ENCODE results near the gene RAD51B. TPM values are rescaled to one million over a fixed set of nuclear protein-coding genes. Genes with fewer than 3 reads are reported as not detected.
A peak's percentile ranks its signal among the peaks of the same experiment; 100 is the strongest.

The RAD51B gene
- total and polyA plus RNA-seq, 8 donors, result 1.8 to 30.7 (median 15.3) TPM

DNA sequence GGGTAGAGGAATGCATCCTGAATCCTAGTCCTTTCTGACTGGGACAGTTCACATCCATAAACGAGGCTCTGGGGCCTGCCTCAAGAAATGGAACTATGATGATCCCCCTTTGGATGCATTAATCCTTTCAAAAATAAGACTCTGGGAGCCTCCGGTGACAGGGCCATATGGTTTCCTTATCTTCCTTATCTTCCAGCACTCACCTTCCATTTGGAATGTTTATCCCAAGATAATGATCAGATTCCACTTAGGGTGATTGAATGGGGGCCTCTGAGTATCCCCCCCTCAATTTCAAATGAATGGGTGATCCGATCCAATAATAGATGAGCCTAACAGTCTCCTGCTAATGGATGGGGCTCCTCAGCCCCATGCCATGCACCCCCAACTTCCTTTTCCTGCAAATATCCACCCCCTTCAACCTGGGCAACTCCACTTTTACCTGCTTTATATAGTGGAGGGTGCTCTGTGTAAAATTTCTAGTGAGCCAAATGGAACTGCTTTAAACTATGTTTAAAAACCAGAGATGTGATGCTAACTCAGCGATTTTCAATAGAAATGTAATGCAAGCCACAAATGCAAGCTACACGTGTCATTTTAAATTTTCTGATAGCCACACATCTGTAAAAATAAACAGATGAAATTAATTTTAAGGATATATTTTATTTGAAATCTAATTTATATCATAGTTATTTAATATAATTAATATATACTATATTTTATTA, 815.5 kb downstream of the RAD51B start:
- WGBS, 5 donors, result 82 to 93% (median 87%) methylated on average over 5 of the region's 5 CpGs
- peak overlapping the region in 2 of 5 donors; percentile 87 to 88 for H3K27ac ChIP-seq

DNA sequence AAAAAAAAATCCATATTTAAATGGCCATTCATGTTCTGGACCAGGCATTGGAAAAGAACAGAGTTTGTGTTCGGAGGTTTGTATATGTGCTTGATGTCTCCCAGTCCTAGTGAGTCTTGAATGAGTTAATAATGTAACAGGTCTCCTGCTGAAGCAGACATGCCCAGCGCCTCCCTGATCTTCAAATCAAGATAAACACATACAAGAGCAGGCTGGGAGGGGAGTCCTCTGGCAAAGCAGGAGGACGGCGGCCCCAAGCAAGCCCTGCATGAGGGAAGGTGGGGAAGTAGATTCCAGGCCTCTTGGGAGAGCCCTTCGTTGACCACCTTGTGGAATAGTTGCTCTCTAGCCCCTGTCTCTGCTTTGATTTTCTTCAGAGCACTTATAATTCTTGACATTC, 817.0 kb downstream of the RAD51B start:
- intact Hi-C loops (cut with DNase I; ENCODE audit: low total_unique reads), result no loop called here
- DNase-seq, result no peak
- WGBS, 5 donors, result 65 to 84% (median 74%) methylated on average over 5 of the region's 5 CpGs
- H3K27ac ChIP-seq, result peak overlapping the region in 4 of 5 donors; percentile 70 to 82 (median 81)
- no peaks in the 10 kb centered on the region for H3K36me3 ChIP-seq
- no peaks in the 10 kb centered on the region for H3K27me3 ChIP-seq
- H3K4me3 ChIP-seq, result no peak overlapping the region
- TF ChIP-seq, protein P1, sequence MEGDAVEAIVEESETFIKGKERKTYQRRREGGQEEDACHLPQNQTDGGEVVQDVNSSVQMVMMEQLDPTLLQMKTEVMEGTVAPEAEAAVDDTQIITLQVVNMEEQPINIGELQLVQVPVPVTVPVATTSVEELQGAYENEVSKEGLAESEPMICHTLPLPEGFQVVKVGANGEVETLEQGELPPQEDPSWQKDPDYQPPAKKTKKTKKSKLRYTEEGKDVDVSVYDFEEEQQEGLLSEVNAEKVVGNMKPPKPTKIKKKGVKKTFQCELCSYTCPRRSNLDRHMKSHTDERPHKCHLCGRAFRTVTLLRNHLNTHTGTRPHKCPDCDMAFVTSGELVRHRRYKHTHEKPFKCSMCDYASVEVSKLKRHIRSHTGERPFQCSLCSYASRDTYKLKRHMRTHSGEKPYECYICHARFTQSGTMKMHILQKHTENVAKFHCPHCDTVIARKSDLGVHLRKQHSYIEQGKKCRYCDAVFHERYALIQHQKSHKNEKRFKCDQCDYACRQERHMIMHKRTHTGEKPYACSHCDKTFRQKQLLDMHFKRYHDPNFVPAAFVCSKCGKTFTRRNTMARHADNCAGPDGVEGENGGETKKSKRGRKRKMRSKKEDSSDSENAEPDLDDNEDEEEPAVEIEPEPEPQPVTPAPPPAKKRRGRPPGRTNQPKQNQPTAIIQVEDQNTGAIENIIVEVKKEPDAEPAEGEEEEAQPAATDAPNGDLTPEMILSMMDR (IDR thresholded peaks at IDR 0.05), result no peak
- TF ChIP-seq EP300 (IDR thresholded peaks at IDR 0.05) (no peak), POLR2AphosphoS5 (IDR thresholded peaks at IDR 0.05) (no peak)
- H3K9me3 ChIP-seq, result peaks cover 0 to 12% (median 5%) of the 10 kb centered on the region in 4 donors
- peaks cover 18 to 59% (median 47%) of the 10 kb centered on the region in 4 donors for H3K4me1 ChIP-seq

More for the DNA sequence above, 815.5 kb downstream of the RAD51B start:
- DNase-seq, result no peak
- no peak for TF ChIP-seq POLR2AphosphoS5 (IDR thresholded peaks at IDR 0.05)
- TF ChIP-seq EP300 (IDR thresholded peaks at IDR 0.05), result no peak
- TF ChIP-seq POLR2A (IDR thresholded peaks at IDR 0.05), result no peak
- TF ChIP-seq, protein P1 (IDR thresholded peaks at IDR 0.05), result no peak
- Histone ChIP-seq H3K4me1 (peaks cover 19 to 73% (median 60%) of the 10 kb centered on the region in 4 donors), H3K27me3 (no peaks in the 10 kb centered on the region), H3K4me3 (no peak overlapping the region), H3K36me3 (no peaks in the 10 kb centered on the region), H3K9me3 (no peaks in the 10 kb centered on the region)
- intact Hi-C loops (cut with DNase I; ENCODE audit: low total_unique reads), result no loop called here

GRCh38 chr14:68637106-68638021, 817.8 kb downstream of the RAD51B start:
- Histone ChIP-seq H3K27me3 (no peaks in the 10 kb centered on the region), H3K4me1 (peaks cover 18 to 53% (median 40%) of the 10 kb centered on the region in 4 donors), H3K36me3 (no peaks in the 10 kb centered on the region), H3K9me3 (peaks cover 0 to 14% (median 6%) of the 10 kb centered on the region in 4 donors), H3K4me3 (no peak overlapping the region), H3K27ac (peak overlapping the region; percentile 40 to 82 (median 81))
- intact Hi-C loops (cut with DNase I; ENCODE audit: low total_unique reads), result no loop called here
- TF ChIP-seq POLR2A (IDR thresholded peaks at IDR 0.05) (no peak), POLR2AphosphoS5 (IDR thresholded peaks at IDR 0.05) (peak in 1 of 3 donors; percentile 17)
- WGBS, 5 donors, result 56 to 69% (median 65%) methylated on average over 13 of the region's 13 CpGs
- DNase-seq, result peak in 1 of 2 donors; percentile 83

- TF ChIP-seq, protein P1 (IDR thresholded peaks at IDR 0.05), result no peak
- TF ChIP-seq EP300 (IDR thresholded peaks at IDR 0.05) (no peak), POLR2A (IDR thresholded peaks at IDR 0.05) (no peak), POLR2AphosphoS5 (IDR thresholded peaks at IDR 0.05) (no peak)
- peaks cover 15 to 45% (median 33%) of the 10 kb centered on the region in 4 donors for H3K4me1 ChIP-seq
- WGBS, 5 donors, result 64 to 82% (median 75%) methylated on average over 12 of the region's 12 CpGs
Measured at GRCh38 chr14:68638141-68638999, 818.8 kb downstream of the RAD51B start.

More at GRCh38 chr14:68638141-68638999, 818.8 kb downstream of the RAD51B start:
- Histone ChIP-seq H3K4me3 (no peak overlapping the region), H3K27me3 (no peaks in the 10 kb centered on the region), H3K36me3 (no peaks in the 10 kb centered on the region), H3K9me3 (peaks cover 0 to 14% (median 6%) of the 10 kb centered on the region in 4 donors), H3K27ac (peak overlapping the region; percentile 40 to 82 (median 81))
- intact Hi-C loops (cut with DNase I; ENCODE audit: low total_unique reads), result no loop called here
- DNase-seq, result peak in 1 of 2 donors; percentile 82
